Inferior parietal cortex (tissue), 1 donor: ENCODE measurements around the gene GNGT1.

Experiments
- DNase-seq: peaks from one replicate; pipeline ENCODE4 v3.0.0-alpha.2; 2016; ENCODE audit errors: extremely low spot score

Gene GNGT1

DNA sequence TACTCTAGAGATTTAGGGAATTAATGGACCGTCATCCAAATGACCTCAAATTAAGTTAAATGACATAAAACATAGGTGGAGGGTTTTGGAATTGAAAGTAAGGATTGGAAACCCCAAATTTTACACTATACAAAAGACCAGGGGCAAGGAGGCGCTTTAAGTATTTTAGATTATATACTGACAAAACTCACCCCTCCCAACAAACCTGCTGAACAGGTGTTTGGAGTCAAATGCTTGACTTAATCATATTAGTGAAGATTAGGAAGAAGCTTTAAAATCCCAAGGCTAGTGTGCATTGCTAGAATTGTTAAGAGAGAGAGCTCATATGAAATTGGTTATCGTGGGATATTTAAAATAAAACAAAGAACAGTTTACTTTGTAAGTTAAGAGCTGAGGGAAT lies at the start of gene GNGT1:
TSS of gene GNGT1 (plus strand) at position 301 of the 400 bp plus-strand sequence. CDS start 180 bp downstream, outside the sequence.
- no peak for DNase-seq

DNA sequence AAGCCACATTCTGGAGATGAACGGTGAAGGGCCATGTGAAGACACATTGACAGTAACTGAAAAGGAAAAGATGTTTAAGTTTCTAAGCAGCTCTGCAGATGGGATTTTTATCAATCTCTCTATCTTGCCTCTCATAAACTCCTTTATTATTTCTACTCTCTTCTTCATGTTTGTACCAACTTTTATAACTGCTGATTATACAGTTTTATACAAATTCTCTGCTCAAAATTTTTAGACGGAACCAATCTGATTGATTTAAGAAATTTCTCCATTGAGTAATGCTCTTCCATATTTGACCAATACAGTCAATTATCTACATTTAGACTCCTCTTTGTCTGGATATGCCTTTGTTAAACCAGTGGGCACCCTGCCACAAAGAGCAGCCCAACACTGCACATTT lies 47.5 kb upstream of the GNGT1 start:
- no peak for DNase-seq

DNA sequence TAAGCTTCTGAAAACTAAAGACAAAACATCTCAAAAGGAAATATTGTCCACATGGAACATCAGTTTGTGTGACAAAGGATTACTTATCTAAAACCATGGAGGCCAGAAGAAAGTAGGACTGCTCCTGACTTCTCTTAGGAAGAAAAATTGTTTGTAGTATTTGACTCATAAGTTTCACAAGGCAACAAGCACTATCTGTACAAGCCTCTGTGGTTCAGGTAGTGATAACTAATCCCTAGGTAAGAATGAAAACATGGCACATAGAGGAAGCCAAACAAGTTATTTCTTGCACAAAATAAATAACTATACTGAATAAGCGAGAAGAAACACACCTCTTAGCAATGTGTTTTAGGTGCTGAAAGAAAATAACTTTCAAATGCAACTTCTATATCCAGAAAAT lies 46.1 kb upstream of the GNGT1 start:
- DNase-seq, result no peak

DNA sequence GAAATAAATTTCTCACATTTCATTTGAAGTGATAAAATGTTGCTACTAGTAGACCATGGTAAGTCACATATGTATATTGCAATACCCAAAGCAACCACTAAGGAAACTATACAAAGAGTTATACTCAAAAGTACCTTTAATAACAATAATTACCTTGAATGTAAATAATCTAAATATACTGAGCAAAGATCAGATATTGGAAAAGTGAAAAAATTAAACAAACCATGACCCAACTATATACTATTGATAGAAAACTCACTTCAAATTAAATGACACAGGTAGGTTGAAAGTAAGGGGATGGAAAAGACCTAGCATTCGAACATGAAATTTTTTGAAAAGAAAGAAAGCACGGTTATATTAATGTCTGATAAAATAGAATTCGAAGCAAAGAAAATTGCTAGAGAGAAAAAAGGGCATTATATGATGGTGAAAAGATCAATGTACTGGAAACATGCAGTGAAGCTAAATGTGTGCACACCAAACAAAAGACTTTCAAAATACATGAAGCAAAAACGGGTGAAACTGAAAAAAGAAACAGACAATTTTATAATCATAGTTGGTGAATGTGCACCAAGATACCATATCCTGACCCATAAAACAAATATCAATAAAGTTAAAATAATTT lies 44.9 kb upstream of the GNGT1 start:
- DNase-seq, result no peak

DNA sequence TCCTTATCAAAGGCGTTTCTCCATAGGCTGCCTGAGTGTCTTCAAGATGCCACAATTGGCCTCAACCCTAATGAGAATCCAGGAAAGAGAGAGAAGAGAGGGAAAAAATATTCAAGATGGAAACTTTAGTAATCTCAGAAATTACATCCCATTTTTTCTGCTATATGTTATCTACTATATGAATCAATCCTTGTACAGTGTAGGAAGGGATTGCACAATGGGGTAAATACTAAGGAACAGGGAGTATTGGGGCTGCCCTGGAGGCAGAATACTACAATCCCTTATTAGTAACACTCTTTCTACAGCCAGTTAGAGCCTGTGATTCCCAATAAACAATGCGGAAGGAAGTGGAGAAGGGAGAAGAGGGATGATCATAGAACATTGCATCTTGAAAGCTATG lies 43.7 kb upstream of the GNGT1 start:
- DNase-seq, result no peak

DNA sequence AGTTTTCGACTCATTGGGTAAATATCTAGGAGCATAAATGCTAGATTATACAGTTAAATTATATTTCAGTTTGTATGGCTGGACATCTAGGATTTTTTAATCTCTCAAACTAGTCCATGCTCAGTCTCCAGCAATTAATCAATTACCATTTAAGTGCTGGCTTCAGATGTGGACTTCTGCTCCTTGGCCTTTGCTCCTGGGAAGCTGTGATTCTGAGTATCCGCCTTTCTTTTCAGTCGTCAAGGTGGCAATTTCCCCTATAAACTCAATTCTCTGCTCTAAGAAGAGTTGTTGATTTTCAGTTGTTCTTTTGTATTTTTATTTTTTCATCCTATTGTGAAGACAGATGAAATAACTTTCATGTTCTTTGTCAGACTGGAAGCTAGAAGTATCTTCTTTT lies 39.5 kb upstream of the GNGT1 start:
- no peak for DNase-seq

DNA sequence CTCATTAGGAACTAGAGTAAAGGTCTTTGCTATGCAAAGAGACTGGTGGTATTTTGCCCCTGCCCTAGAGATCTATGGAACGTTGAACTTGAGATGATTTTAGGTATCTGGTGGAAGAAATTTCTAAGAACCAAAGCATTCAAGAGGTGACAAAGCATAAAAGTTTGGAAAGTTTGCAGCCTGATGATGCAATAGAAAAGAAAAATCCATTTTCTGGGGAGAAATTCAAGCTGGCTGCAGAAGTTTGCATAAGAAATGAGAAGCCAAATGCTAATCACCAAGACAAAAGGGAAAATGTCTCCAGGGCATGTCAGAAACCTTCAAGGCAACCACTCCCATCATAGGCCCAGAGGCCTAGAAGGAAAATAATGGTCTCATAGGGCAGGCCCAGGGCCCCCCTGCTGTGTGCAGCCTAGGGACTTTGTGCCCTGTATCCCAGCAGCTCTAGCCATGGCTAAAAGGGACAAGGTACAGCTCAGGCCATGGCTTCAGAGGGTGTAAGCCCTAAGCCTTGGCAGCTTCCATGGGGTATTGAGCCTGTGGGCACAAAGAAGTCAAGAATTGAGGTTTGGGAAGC lies 32.3 kb upstream of the GNGT1 start:
- no peak for DNase-seq

DNA sequence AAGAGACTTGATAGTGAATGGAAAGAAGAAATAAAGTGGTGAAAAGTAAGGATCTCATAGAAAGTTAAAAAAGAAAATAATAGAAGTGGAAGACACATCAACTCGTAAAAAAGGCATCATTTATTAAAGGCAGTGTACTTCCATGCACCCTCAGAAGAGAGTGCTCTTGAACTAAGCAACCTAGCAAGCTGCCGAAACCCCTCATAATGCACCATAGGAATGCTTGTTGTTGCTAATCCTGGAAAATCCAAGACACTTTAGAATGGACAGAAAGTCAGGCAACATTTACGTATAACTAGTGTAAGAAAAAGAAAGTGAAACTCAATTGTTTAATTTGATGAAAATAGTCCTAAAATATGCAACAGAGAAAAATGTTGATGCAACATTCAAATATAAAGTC lies 28.6 kb upstream of the GNGT1 start:
- no peak for DNase-seq

DNA sequence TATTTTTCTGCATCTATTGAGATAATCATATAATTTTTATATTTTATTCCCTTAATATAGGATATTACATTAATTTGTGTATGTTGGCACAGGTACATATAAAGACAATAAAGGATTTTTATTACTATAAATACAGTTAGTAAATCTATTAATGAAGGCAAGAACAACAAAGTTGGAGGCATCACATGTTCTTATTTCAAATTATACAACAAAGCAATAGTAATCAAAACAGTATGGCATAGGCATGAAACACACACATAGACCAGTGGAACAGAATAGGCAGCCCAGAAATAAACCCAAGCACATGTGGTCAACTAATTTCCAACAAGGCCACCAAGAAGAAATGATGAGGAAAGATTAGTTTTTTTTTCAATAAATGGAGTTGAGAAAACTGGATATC lies 27.0 kb upstream of the GNGT1 start:
- no peak for DNase-seq

DNA sequence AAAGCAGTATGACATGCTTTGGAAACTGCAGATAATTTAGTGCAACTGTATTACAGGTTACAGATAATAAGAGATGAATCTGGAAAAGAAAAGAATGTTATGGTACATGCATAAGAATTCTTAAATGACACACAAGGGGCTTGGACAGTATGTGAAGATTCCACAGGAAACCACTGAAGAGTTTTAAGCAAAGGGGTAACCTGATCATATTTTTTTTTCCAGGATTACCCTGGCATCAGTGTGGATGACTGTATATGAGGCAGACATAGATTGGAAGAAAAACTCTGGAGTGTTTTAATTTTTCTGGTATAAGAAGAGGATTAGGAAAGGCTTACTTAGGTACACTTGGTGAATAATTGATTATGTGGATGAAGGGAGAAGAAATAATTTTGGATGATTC lies 23.9 kb upstream of the GNGT1 start:
- no peak for DNase-seq

DNA sequence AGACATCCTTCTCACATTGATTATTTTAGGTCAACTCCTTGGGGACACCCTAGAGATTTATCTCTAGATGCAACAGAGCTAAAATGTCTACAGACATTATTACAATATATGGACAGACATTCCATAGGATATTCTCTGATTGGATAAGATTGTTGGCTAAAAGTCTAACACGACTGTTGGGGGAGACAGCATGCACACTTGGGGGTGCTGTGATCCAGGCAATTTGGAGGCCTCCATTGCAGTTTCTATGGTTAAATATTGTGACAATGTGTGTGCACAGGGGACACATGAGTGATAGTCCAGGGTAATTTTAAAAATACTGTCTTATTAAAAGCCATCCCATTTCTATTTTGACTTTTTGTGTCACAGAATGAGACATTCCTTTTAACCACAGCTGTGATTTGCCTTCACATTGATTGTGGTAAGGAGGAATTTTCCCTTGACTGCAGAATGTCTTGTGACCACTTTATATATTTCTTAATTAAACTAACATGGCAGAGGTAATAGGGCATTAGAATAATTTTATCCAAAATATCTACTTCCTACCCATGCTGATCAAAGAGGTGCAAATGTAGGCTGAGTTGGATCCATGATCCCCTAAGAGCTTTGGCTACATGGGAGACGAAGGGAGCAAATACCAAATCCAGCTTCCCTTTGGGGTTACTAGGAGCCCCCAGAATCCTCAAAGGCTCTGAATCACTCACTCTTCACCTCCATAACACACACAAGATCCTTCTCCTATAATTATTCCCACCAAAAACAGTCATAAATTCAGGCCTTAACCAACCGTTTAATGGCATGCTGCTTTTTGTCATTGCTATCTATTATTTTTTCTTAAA lies 23.1 kb upstream of the GNGT1 start:
- no peak for DNase-seq

DNA sequence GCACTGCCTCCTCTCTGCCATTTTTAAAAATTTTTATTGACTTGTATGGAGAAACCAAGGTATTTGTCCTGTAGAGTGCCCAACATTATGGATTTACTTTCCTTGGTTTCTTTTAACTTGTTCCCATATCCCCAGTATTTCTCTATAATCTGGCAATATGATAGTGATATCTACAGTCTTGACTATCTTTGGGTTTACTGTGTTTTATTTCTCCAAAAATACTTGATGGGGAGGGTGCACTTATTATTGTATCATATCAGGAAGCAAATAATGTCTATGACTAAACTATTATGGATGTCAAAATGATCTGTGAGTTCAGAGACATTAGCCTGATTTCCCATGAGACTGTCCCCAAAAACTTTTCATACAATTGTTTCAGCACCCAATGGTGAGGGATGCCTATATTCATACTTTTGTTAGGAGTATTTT lies 22.4 kb upstream of the GNGT1 start:
- no peak for DNase-seq

DNA sequence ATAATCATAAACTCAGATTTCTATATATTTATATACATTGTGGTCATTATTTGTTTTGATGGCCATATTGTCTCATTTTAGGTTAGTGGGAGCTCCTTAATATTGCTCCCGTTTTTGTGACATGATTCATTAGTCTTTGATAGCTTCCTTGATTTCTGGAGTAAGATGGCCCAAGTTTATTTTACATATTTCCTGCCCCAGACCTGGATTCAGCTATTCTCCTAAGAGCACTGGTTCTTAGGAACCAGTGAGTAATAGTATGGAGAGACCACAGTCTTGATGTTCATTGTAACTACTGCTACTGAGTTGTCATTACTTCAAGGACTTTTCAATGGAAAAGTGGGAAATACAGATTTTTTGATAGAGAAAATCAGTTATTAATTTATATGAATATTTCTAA lies 21.8 kb upstream of the GNGT1 start:
- no peak for DNase-seq

DNA sequence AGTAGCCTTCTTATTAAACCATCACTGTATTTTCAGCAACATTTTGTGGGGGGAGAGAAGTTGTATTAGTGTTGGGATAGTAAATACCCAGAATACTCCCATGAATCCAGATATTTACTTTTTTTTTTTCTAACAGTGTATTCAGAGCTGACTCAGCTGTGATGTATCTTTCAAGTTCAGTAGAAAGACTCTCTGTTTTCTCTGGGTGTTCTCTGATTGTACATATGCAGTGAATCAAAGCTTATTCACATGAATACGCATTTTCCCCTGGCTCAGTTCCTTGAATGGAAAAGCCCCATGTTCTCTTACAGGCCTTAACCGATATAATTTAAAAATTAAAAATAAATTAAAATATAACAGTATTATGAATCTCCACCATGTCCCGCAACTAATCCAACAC lies 17.1 kb upstream of the GNGT1 start:
- DNase-seq, result no peak

DNA sequence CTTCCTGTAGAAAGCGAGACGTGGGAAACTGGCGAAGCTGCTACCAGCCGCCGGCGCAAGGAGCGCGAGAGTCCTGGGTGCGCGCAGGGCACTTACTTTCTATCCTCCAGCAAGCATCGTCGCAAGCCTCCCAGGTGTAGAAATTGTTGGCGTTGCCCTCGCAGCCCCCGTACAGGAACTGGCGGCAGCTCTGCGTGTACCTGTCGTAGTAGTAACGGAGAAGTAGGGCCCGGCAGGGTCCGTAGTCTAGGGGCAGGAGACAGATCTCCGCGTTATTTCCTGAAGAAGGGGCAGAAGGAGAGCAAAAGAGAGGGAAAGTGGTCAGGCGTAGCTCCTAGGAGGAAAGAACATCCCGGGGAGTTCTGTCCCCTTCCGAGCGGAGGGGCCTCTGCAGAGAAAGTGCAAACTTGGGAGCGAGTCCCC lies 16.3 kb upstream of the GNGT1 start:
- DNase-seq, result no peak

DNA sequence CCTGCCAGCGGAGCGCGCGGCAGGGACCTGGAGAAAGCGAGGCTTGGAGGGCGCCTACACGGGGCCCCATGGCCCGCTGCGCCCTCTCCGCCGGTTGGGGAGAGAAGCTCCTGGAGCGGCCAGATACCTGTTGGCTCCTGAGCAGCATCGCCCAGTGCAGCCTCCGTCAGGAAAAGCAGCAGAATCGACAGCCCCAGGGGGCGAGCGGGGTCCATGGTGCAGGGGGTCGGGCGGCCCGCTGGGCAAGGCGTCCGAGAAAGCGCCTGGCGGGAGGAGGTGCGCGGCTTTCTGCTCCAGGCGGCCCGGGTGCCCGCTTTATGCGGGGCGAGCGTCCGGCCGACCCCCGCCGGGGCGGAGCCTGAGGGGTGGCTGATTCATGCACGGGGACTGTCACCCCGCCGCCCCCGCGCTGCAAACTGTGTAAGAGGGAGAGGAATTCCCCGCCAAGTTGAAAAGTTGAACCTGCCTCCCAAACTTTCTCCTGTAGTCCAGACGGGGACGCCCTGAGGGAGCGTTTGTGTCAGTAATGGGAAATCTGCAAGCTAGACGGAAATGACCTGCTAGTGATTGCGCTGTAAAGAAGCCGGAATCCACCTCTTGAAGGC lies 15.8 kb upstream of the GNGT1 start, which contains the start of gene TFPI2:
TSS of gene TFPI2 (minus strand) at position 290 of the 605 bp plus-strand sequence. CDS start at position 215, 75 bp downstream.
- no peak for DNase-seq

DNA sequence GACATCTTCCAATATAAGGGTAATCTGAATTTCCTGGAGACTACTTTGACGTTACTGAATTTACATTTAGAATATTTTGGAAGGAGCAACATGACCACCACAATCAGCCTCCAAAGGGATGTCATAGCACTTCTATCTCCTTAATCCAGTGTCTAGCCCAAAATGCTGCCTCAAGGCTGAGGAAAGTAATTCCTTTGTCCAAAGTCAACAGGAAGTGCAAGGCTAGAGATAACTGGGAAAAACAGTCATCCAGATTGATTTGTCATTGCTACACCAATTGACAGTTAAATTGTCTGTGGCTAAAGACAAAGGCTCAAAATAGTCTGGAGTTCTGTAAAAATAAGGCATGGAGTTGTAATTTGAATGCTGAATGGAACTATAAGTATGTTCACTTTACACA lies 11.9 kb upstream of the GNGT1 start:
- no peak for DNase-seq

DNA sequence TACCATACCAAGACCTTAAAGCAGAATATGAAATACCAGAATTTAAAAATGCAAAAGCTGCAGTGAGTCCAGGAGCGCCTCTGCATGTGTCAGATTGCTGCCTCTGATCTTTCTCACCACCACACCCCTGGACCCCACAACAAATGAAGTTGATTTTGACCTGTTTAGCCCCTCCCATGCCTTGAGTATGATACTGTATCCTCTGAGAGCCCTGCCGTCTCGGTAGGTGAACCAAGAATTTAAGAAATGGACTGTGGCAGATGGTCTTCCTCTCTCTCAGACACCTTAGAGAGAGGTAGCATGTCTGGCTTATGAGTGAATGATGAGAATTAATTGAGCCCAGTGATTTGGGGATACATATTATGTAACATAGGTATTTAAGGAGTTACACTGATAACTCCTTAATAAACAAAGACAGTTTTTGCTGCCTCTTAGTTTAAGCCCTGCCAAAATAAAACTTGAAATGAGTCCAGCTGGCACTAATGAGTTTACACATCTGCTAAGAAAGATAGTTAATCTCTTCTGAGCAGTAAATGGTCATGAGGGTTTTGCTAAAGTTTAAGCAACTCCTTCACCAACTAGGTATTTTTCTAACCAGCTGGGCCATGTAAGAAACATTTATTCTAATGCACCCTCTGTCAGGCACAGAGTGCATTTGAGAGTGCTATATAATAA lies 11.3 kb upstream of the GNGT1 start:
- DNase-seq, result no peak

DNA sequence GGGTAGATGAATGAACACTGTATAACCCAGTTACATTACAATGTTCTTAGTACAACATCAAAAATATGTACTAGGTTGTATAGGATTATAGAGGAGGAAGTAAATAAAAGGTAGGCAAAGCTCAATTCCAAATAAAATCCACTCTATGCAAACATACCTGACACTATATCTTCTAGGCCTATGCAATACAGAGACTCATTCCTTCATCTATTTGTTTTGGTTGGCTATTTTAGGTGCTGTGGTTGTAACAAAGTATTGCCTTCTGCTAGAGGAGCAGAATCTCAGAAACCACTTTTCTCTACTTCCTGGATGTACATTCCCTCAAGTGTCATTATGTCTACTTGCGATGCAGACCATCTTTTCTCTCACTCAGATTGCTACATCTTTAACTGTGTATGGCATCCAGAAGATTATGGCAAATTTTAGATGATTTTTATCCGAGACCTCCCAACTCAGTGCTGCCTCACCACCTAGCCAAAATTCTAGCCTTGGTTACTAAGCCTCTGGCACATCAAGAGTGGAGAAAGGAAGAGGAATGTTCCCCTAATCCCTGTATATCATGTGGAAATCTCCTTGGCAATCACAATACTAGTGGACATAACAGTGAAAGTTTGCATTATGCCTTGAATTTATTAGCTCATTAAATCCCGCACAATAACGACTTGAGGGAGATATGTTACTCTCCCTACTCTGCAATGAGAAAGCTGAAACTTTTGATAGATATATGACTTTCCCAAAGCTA lies 10.3 kb upstream of the GNGT1 start:
- no peak for DNase-seq

DNA sequence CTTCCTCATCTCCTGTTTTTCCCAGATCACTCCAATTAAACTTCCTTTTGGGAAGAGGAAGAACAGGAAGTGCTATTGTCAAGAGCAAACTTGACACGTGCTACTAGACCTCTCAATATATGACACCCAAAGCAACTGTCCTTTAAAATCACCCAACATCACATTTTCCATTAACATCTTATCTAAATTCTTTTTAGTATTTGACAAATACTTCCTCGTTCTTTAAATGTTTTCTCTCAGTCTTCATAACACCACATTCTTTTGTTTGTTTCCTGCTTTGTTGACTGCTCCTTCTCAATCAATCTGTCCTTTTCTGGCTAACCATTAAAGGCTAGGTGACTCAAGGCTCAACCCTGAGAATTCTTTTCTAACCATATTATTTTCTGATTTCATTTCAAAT lies 8.7 kb upstream of the GNGT1 start:
- DNase-seq, result no peak

DNA sequence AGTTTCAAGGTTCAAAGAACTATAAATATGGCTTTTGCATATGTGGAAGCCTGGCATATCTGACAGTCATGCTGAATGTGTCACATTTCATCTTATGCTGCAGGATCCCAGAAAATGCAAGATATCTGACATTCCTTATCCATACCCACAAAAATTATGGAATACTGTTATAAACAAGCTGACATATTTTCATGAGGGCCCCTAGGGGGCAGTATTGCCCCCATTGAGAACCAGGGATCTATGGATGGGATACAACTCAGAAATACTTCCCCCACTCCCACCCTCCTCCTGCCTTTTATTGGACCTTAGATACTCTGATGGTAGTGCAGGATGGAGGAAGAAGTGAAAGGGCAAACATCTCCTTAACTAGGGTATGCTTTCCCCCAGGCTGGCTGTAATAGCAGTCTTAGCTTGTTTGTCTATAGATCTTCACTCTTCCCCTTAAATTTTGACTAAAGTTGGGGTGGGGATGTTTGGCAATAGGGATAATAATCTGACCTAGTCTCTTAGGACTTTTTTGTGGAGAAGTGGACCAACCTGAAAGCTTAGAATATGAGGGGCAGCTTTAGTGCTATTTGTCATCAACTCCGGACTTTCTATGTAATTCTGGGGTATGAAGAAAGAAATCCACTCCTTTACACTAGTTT lies 3.5 kb upstream of the GNGT1 start:
- no peak for DNase-seq
